GM12878 (cell line): ENCODE results near the gene SLC4A2. TPM values are rescaled to one million over a fixed set of nuclear protein-coding genes. Genes with fewer than 3 reads are reported as not detected.

Experiments used
- BACH1 ChIP-seq: fragments of 450-650 bp; IDR thresholded peaks from 2 replicates; pipeline ENCODE4 v1.6.1; 2017; ENCODE audit warnings: mild to moderate bottlenecking, borderline replicate concordance
- CHD1 ChIP-seq: IDR thresholded peaks from 2 replicates; pipeline ENCODE4 v1.6.1; 2012; ENCODE audit warnings: low read depth, low read length, improper control_type of control experiment
- EED ChIP-seq: sonication (generic); IDR thresholded peaks from 2 replicates; pipeline ENCODE4 v1.6.1; 2016; ENCODE audit warnings: antibody characterized with exemption, low read depth
- ETV6 ChIP-seq, 2 experiments: fragments of 450-650 bp in 1 of 2; IDR thresholded peaks in 1 of 2; conservative IDR thresholded peaks in 1 of 2; 2 replicates each; pipeline ENCODE4 v1.6.1; 2014; ENCODE audit warnings: antibody characterized with exemption in 1 of 2, borderline replicate concordance in 1 of 2, low read depth in 1 of 2, mild to moderate bottlenecking in 1 of 2, moderate library complexity in 1 of 2
- FOXK2 ChIP-seq: fragments of 450-650 bp; IDR thresholded peaks from 2 replicates; pipeline ENCODE4 v1.6.1; 2017; ENCODE audit warnings: mild to moderate bottlenecking, moderate library complexity
- IKZF1 ChIP-seq: fragments of 450-650 bp; conservative IDR thresholded peaks from 2 replicates; pipeline ENCODE4 v1.6.1; 2017; ENCODE audit warnings: antibody characterized with exemption, mild to moderate bottlenecking
- IKZF2 ChIP-seq, 2 experiments: fragments of 450-650 bp; IDR thresholded peaks; 2 replicates each; pipeline ENCODE4 v1.6.1; 2017; ENCODE audit warnings: mild to moderate bottlenecking in 2 of 2, moderate library complexity in 2 of 2
- NBN ChIP-seq: fragments of 450-650 bp; IDR thresholded peaks from 2 replicates; pipeline ENCODE4 v1.6.1; 2016
- NFIC ChIP-seq: IDR thresholded peaks from 2 replicates; pipeline ENCODE4 v1.6.1; 2012; ENCODE audit warnings: low read depth, mild to moderate bottlenecking, inconsistent platforms, low read length, moderate library complexity
- RAD51 ChIP-seq: fragments of 450-650 bp; IDR thresholded peaks from 2 replicates; pipeline ENCODE4 v1.6.1; 2016; ENCODE audit warnings: moderate library complexity, mild to moderate bottlenecking, inconsistent platforms
- RBBP5 ChIP-seq: fragments of 200-600 bp; sonication (generic); conservative IDR thresholded peaks from 2 replicates; pipeline ENCODE4 v1.6.1; 2016
- TCF3 ChIP-seq: IDR thresholded peaks from 2 replicates; pipeline ENCODE4 v1.6.1; 2012; ENCODE audit warnings: low read depth, mild to moderate bottlenecking, low read length, borderline replicate concordance; ENCODE audit not compliant: insufficient read depth
- WRNIP1 ChIP-seq: IDR thresholded peaks from 2 replicates; pipeline ENCODE4 v1.6.1; 2011; ENCODE audit warnings: low read depth, low read length, improper control_type of control experiment, borderline replicate concordance
- ZNF274 ChIP-seq: IDR thresholded peaks from one replicate; pipeline ENCODE4 v1.8.0; 2011; ENCODE audit not compliant: insufficient read length, insufficient read depth
- ZNF622 ChIP-seq: fragments of 450-650 bp; IDR thresholded peaks from 2 replicates; pipeline ENCODE4 v1.6.1; 2017; ENCODE audit warnings: mild to moderate bottlenecking, inconsistent platforms
- polyA plus RNA-seq, 11 experiments: library from polyadenylated mRNA; depleted of rRNA in 4 of 11; unstranded in 6 of 11; stranded (reverse) in 5 of 11; fragments of >200 nt; fragmentation: Nextera tagmentation in 4 of 11; fragmentation: Illumina TruSeq in 1 of 11; extraction: Ambion mirVana in 4 of 11; extraction: Trizol in 1 of 11; gene quantifications; 1 replicate in 1 of 11; 2 replicates in 10 of 11; pipeline versions ENCODE4 v1.2.1 to v1.2.3, GENCODE V29; 2011 to 2016; ENCODE audit warnings: inconsistent platforms in 2 of 11, missing spikeins in 2 of 11, low read depth in 1 of 11
- total RNA-seq, 4 experiments: library from RNA; depleted of rRNA in 3 of 4; stranded (reverse); fragments of >200 nt in 3 of 4; fragmentation: Illumina TruSeq in 1 of 4; extraction: Trizol in 1 of 4; gene quantifications; 2 replicates each; pipeline versions ENCODE4 v1.2.1 to v1.2.3, GENCODE V29; 2013 to 2021
- TF ChIP-seq, protein P1 (sequence below): fragments of 450-650 bp; IDR thresholded peaks from 2 replicates; pipeline ENCODE4 v1.6.1; 2016; ENCODE audit warnings: mild to moderate bottlenecking, moderate library complexity, borderline replicate concordance
- TF ChIP-seq, protein P2 (sequence below): fragments of 450-650 bp; formaldehyde crosslinking; IDR thresholded peaks from 2 replicates; pipeline ENCODE4 v1.4.0; 2020; ENCODE audit warnings: mild to moderate bottlenecking, moderate library complexity
- TF ChIP-seq, protein P3 (sequence below): fragments of 450-650 bp; IDR thresholded peaks from 2 replicates; pipeline ENCODE4 v1.6.1; 2017; ENCODE audit warnings: mild to moderate bottlenecking, low read depth, inconsistent platforms; ENCODE audit not compliant: poor library complexity, severe bottlenecking
- TF ChIP-seq, protein P4 (sequence below): fragments of 450-650 bp; IDR thresholded peaks from 2 replicates; pipeline ENCODE4 v1.6.1; 2016; ENCODE audit warnings: mild to moderate bottlenecking

Gene SLC4A2
- total and polyA plus RNA-seq, 10 of the 15 experiments (the other 5 are each of a cell fraction or from before 2014, with no cell fraction given) = 2.7 to 78.6 (median 30.1) TPM

DNA sequence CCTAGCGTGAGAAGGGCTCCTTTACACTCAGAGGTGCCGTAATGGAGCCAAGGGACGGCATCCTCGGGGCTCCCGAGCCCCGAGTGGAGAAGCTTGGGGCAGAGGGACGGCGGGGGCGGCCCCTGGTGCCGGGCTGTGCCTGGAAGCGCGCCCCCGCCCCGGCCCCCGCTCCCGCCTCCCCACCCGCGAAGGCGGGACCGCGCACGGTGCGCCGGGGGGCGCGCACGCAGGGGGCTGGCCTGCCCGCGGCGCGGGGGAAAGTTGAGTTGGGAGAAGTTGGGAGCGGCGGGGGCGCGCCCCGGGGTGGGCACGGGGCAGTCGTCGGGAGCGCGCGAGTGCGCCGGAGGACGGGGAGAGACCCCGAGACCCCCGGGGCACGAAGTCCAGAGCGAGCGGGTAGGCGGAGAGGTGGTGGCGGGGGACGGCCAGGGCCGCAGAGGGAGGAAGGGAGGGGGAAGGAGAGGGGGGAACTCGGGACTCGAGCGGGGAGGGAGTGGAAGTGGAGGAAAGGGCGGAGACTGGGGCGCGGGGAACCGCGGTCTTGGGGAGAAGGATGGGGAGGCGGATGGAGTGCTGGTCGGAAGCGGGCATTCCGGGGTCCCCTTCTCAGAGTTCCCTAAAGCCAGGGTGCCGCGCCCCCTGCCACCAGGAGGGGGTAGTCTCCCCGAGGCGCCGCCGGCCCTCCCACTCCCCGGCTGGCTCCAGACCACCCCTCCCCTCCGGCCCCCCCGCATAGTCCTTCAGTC lies at the start of gene SLC4A2 (continued):
- no peak for TF ChIP-seq ETV6 (conservative IDR thresholded peaks at IDR 0.05 in 1 of 2, IDR thresholded peaks at IDR 0.05 in 1 of 2; ENCODE audit: borderline replicate concordance in 1 of 2, low read depth in 1 of 2)
- TF ChIP-seq FOXK2 = no peak
- no peak for TF ChIP-seq RAD51
- no peak for TF ChIP-seq TCF3
- TF ChIP-seq RBBP5 = no peak
- no peak for TF ChIP-seq NFIC
- TF ChIP-seq, protein P1, sequence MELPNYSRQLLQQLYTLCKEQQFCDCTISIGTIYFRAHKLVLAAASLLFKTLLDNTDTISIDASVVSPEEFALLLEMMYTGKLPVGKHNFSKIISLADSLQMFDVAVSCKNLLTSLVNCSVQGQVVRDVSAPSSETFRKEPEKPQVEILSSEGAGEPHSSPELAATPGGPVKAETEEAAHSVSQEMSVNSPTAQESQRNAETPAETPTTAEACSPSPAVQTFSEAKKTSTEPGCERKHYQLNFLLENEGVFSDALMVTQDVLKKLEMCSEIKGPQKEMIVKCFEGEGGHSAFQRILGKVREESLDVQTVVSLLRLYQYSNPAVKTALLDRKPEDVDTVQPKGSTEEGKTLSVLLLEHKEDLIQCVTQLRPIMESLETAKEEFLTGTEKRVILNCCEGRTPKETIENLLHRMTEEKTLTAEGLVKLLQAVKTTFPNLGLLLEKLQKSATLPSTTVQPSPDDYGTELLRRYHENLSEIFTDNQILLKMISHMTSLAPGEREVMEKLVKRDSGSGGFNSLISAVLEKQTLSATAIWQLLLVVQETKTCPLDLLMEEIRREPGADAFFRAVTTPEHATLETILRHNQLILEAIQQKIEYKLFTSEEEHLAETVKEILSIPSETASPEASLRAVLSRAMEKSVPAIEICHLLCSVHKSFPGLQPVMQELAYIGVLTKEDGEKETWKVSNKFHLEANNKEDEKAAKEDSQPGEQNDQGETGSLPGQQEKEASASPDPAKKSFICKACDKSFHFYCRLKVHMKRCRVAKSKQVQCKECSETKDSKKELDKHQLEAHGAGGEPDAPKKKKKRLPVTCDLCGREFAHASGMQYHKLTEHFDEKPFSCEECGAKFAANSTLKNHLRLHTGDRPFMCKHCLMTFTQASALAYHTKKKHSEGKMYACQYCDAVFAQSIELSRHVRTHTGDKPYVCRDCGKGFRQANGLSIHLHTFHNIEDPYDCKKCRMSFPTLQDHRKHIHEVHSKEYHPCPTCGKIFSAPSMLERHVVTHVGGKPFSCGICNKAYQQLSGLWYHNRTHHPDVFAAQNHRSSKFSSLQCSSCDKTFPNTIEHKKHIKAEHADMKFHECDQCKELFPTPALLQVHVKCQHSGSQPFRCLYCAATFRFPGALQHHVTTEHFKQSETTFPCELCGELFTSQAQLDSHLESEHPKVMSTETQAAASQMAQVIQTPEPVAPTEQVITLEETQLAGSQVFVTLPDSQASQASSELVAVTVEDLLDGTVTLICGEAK = no peak
- TF ChIP-seq IKZF2 (IDR thresholded peaks at IDR 0.05) = peak in 1 of 2 experiments; percentile 52
- TF ChIP-seq, protein P2, sequence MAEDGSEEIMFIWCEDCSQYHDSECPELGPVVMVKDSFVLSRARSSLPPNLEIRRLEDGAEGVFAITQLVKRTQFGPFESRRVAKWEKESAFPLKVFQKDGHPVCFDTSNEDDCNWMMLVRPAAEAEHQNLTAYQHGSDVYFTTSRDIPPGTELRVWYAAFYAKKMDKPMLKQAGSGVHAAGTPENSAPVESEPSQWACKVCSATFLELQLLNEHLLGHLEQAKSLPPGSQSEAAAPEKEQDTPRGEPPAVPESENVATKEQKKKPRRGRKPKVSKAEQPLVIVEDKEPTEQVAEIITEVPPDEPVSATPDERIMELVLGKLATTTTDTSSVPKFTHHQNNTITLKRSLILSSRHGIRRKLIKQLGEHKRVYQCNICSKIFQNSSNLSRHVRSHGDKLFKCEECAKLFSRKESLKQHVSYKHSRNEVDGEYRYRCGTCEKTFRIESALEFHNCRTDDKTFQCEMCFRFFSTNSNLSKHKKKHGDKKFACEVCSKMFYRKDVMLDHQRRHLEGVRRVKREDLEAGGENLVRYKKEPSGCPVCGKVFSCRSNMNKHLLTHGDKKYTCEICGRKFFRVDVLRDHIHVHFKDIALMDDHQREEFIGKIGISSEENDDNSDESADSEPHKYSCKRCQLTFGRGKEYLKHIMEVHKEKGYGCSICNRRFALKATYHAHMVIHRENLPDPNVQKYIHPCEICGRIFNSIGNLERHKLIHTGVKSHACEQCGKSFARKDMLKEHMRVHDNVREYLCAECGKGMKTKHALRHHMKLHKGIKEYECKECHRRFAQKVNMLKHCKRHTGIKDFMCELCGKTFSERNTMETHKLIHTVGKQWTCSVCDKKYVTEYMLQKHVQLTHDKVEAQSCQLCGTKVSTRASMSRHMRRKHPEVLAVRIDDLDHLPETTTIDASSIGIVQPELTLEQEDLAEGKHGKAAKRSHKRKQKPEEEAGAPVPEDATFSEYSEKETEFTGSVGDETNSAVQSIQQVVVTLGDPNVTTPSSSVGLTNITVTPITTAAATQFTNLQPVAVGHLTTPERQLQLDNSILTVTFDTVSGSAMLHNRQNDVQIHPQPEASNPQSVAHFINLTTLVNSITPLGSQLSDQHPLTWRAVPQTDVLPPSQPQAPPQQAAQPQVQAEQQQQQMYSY (CRISPR knock-in tag) = no peak
- TF ChIP-seq, protein P3, sequence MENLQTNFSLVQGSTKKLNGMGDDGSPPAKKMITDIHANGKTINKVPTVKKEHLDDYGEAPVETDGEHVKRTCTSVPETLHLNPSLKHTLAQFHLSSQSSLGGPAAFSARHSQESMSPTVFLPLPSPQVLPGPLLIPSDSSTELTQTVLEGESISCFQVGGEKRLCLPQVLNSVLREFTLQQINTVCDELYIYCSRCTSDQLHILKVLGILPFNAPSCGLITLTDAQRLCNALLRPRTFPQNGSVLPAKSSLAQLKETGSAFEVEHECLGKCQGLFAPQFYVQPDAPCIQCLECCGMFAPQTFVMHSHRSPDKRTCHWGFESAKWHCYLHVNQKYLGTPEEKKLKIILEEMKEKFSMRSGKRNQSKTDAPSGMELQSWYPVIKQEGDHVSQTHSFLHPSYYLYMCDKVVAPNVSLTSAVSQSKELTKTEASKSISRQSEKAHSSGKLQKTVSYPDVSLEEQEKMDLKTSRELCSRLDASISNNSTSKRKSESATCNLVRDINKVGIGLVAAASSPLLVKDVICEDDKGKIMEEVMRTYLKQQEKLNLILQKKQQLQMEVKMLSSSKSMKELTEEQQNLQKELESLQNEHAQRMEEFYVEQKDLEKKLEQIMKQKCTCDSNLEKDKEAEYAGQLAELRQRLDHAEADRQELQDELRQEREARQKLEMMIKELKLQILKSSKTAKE = no peak
- no peak; the same call in 1 of the 2 replicates for TF ChIP-seq EED
- TF ChIP-seq ZNF274 = no peak
- TF ChIP-seq NBN = peak; percentile 75
- TF ChIP-seq IKZF1 = peak; percentile 52
- no peak for TF ChIP-seq ZNF622
- TF ChIP-seq CHD1 = no peak
- TF ChIP-seq, protein P4, sequence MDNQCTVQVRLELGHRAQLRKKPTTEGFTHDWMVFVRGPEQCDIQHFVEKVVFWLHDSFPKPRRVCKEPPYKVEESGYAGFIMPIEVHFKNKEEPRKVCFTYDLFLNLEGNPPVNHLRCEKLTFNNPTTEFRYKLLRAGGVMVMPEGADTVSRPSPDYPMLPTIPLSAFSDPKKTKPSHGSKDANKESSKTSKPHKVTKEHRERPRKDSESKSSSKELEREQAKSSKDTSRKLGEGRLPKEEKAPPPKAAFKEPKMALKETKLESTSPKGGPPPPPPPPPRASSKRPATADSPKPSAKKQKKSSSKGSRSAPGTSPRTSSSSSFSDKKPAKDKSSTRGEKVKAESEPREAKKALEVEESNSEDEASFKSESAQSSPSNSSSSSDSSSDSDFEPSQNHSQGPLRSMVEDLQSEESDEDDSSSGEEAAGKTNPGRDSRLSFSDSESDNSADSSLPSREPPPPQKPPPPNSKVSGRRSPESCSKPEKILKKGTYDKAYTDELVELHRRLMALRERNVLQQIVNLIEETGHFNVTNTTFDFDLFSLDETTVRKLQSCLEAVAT = no peak; the same call in 1 of the 2 replicates
- no peak for TF ChIP-seq WRNIP1
- TF ChIP-seq BACH1 = no peak
